ENCODE data around the gene AP1B1. TPM values are rescaled to one million over a fixed set of nuclear protein-coding genes. Genes with fewer than 3 reads are reported as not detected.

Gene AP1B1
- total RNA-seq, 1 donor from 2014 or later = 70.3 TPM

GRCh38 chr22:29325785-29326315, 62.5 kb downstream of the AP1B1 start:
- TF ChIP-seq CTCF (IDR thresholded peaks at IDR 0.05) = no peak
- peaks cover 46% of the 10 kb centered on the region for H3K36me3 ChIP-seq
- DNase-seq (no peak), ATAC-seq (no peak)
- no peaks in the 10 kb centered on the region for H3K9me3 ChIP-seq
- intact Hi-C loops (cut with DNase I) = no loop called here
- H3K27me3 ChIP-seq (ENCODE audit: low read depth) = no peaks in the 10 kb centered on the region
- H3K4me3 ChIP-seq = no peak overlapping the region
- H3K27ac ChIP-seq = no peak overlapping the region
- H3K4me1 ChIP-seq = no peaks in the 10 kb centered on the region

GRCh38 chr22:29325356-29325755, 63.0 kb downstream of the AP1B1 start:
- no peak for DNase-seq
- Histone ChIP-seq H3K9me3 (no peaks in the 10 kb centered on the region), H3K36me3 (peaks cover 41% of the 10 kb centered on the region), H3K27me3 (ENCODE audit: low read depth) (no peaks in the 10 kb centered on the region), H3K27ac (no peak overlapping the region), H3K4me1 (no peaks in the 10 kb centered on the region), H3K4me3 (no peak overlapping the region)
- no peak for ATAC-seq
- no peak for TF ChIP-seq CTCF (IDR thresholded peaks at IDR 0.05)
- intact Hi-C loops (cut with DNase I) = no loop called here

- no peak overlapping the region for H3K27ac ChIP-seq
- DNase-seq = no peak
- H3K9me3 ChIP-seq = no peaks in the 10 kb centered on the region
- ATAC-seq = no peak
- TF ChIP-seq CTCF (IDR thresholded peaks at IDR 0.05) = no peak
- intact Hi-C loops (cut with DNase I) = no loop called here
- peaks cover 24% of the 10 kb centered on the region for H3K36me3 ChIP-seq
- H3K4me1 ChIP-seq = no peaks in the 10 kb centered on the region
- no peaks in the 10 kb centered on the region for H3K27me3 ChIP-seq (ENCODE audit: low read depth)
- no peak overlapping the region for H3K4me3 ChIP-seq
These were observed 64.7 kb downstream of the AP1B1 start for GRCh38 chr22:29323641-29324040.

GRCh38 chr22:29320546-29320945, 67.8 kb downstream of the AP1B1 start:
- no peak for TF ChIP-seq CTCF (IDR thresholded peaks at IDR 0.05)
- Histone ChIP-seq H3K4me1 (peaks cover 6% of the 10 kb centered on the region), H3K36me3 (no peaks in the 10 kb centered on the region), H3K9me3 (no peaks in the 10 kb centered on the region), H3K4me3 (no peak overlapping the region), H3K27me3 (ENCODE audit: low read depth) (peaks cover 12% of the 10 kb centered on the region), H3K27ac (no peak overlapping the region)
- no peak for ATAC-seq
- intact Hi-C loops (cut with DNase I) = no loop called here
- DNase-seq = no peak

- Histone ChIP-seq H3K4me1 (peaks cover 17% of the 10 kb centered on the region), H3K27me3 (ENCODE audit: low read depth) (peaks cover 26% of the 10 kb centered on the region), H3K9me3 (no peaks in the 10 kb centered on the region), H3K27ac (no peak overlapping the region), H3K4me3 (no peak overlapping the region), H3K36me3 (no peaks in the 10 kb centered on the region)
- no peak for DNase-seq
- no peak for TF ChIP-seq CTCF (IDR thresholded peaks at IDR 0.05)
- intact Hi-C loops (cut with DNase I) = no loop called here
- ATAC-seq = no peak
These were observed 69.3 kb downstream of the AP1B1 start for GRCh38 chr22:29319072-29319471.

Measured in lower lobe of right lung (tissue), 2 donors.